CD14-positive monocyte (primary cell): Measurements from ENCODE around the gene TINCR. TPM values are rescaled to one million over a fixed set of nuclear protein-coding genes. Genes with fewer than 3 reads are reported as not detected.

Experiments used
- DNase-seq, 3 donors: peaks; one replicate each; pipeline ENCODE4 v3.0.0-alpha.2; 2011 to 2022
- H2AFZ ChIP-seq: 2 replicates; pipeline ENCODE4 v1.6.0; 2012; ENCODE audit warnings: mild to moderate bottlenecking, low read depth, low read length, inconsistent platforms; ENCODE audit not compliant: insufficient read depth, poor library complexity, severe bottlenecking
- H3K27ac ChIP-seq, 2 donors: 1 replicate in 1 of 2; 2 replicates in 1 of 2; pipeline ENCODE4 v1.5.1; 2012 to 2013; ENCODE audit warnings: low read length in 2 of 2, control low read depth in 1 of 2, inconsistent platforms in 1 of 2, low read depth in 1 of 2, mild to moderate bottlenecking in 1 of 2
- H3K27me3 ChIP-seq, 2 donors: one replicate each; pipeline versions ENCODE4 v1.6.0 to v1.6.1; 2011 to 2013; ENCODE audit warnings: low read length in 2 of 2; ENCODE audit not compliant: control insufficient read depth in 2 of 2, insufficient read depth in 2 of 2
- H3K36me3 ChIP-seq, 2 donors: replicated peaks in 1 of 2; 1 replicate in 1 of 2; 2 replicates in 1 of 2; pipeline versions ENCODE4 v1.5.1 to v1.6.1; 2012 to 2013; ENCODE audit warnings: low read length in 2 of 2, control low read depth in 1 of 2, inconsistent platforms in 1 of 2, mild to moderate bottlenecking in 1 of 2; ENCODE audit not compliant: insufficient read depth in 2 of 2, control insufficient read depth in 1 of 2
- H3K4me1 ChIP-seq, 2 donors: 1 replicate in 1 of 2; 2 replicates in 1 of 2; pipeline versions ENCODE4 v1.5.1 to v1.6.1; 2012 to 2013; ENCODE audit warnings: low read length in 2 of 2, control low read depth in 1 of 2, inconsistent platforms in 1 of 2, mild to moderate bottlenecking in 1 of 2, moderate library complexity in 1 of 2; ENCODE audit not compliant: insufficient read depth in 2 of 2, control insufficient read depth in 1 of 2
- H3K4me2 ChIP-seq: replicated peaks from 2 replicates; pipeline ENCODE3; 2012; ENCODE audit warnings: low read length, moderate library complexity, mild to moderate bottlenecking; ENCODE audit not compliant: poor library complexity, severe bottlenecking; ENCODE audit errors: extremely low read depth
- H3K4me3 ChIP-seq, 3 experiments: fragments of 200-600 bp in 1 of 3; sonication (generic) in 1 of 3; replicated peaks in 1 of 3; 1 replicate in 2 of 3; 2 replicates in 1 of 3; pipeline ENCODE4 v1.5.1; 2011 to 2013; ENCODE audit warnings: low read length in 3 of 3, mild to moderate bottlenecking in 3 of 3, control low read depth in 2 of 3, low read depth in 2 of 3, inconsistent platforms in 1 of 3, moderate library complexity in 1 of 3
- H3K79me2 ChIP-seq: 2 replicates; pipeline ENCODE4 v1.6.0; 2012; ENCODE audit warnings: mild to moderate bottlenecking, control low read depth, inconsistent platforms, low read length, moderate library complexity; ENCODE audit not compliant: insufficient read depth
- H3K9ac ChIP-seq: 2 replicates; pipeline ENCODE4 v1.6.0; 2017; ENCODE audit warnings: low read length, mild to moderate bottlenecking; ENCODE audit not compliant: insufficient read depth, poor library complexity, severe bottlenecking
- H3K9me3 ChIP-seq, 2 donors: replicated peaks in 1 of 2; 1 replicate in 1 of 2; 2 replicates in 1 of 2; pipeline versions ENCODE4 v1.5.1 to v1.6.1; 2012 to 2013; ENCODE audit warnings: low read length in 2 of 2, control low read depth in 1 of 2; ENCODE audit not compliant: control insufficient read depth in 1 of 2, insufficient read depth in 1 of 2
- H4K20me1 ChIP-seq: 2 replicates; pipeline ENCODE4 v1.6.0; 2012; ENCODE audit warnings: mild to moderate bottlenecking, low read length, control low read depth, moderate library complexity; ENCODE audit not compliant: insufficient read depth
- H3K27ac Mint-ChIP-seq, 7 donors: one replicate each; pipeline ENCODE4 v1.8.0; 2020; ENCODE audit warnings: mild to moderate bottlenecking in 7 of 7, mixed read lengths in 7 of 7, moderate library complexity in 6 of 7, inconsistent platforms in 2 of 7
- H3K27me3 Mint-ChIP-seq, 3 donors: one replicate each; pipeline ENCODE4 v1.8.0; 2021 to 2022; ENCODE audit warnings: low read depth in 3 of 3, mild to moderate bottlenecking in 3 of 3, mixed read lengths in 3 of 3, moderate library complexity in 3 of 3, inconsistent platforms in 1 of 3
- H3K36me3 Mint-ChIP-seq, 2 donors: one replicate each; pipeline ENCODE4 v1.8.0; 2020; ENCODE audit warnings: mixed read lengths in 2 of 2, inconsistent platforms in 1 of 2, mild to moderate bottlenecking in 1 of 2
- H3K4me1 Mint-ChIP-seq: one replicate; pipeline ENCODE4 v1.8.0; 2020; ENCODE audit warnings: mild to moderate bottlenecking, mixed read lengths
- H3K4me3 Mint-ChIP-seq, 2 donors: one replicate each; pipeline ENCODE4 v1.8.0; 2020; ENCODE audit warnings: mild to moderate bottlenecking in 2 of 2, mixed read lengths in 2 of 2, moderate library complexity in 1 of 2
- H3K9me3 Mint-ChIP-seq, 7 donors: one replicate each; pipeline ENCODE4 v1.8.0; 2020 to 2022; ENCODE audit warnings: mixed read lengths in 7 of 7, mild to moderate bottlenecking in 6 of 7, moderate library complexity in 6 of 7, inconsistent platforms in 2 of 7
- CTCF ChIP-seq: fragments of 200-600 bp; IDR thresholded peaks from one replicate; pipeline ENCODE4 v1.8.0; 2022; ENCODE audit warnings: antibody characterized with exemption, mild to moderate bottlenecking
- WGBS: methylation state at CpG from one replicate; pipeline ENCODE4 v1.1.5; 2013; ENCODE audit warnings: missing lambda C conversion rate; ENCODE audit not compliant: insufficient coverage; 5-methylcytosine and 5-hydroxymethylcytosine counted together
- intact Hi-C, 2 donors: fragments of 100-400 bp; cut with micrococcal nuclease; formaldehyde crosslinking; loops; one replicate each; pipeline versions ENCODE4 v1.15.0 to v1.15.1; 2023
- polyA plus RNA-seq, 3 donors: library from polyadenylated mRNA; depleted of rRNA in 1 of 3; unstranded in 2 of 3; stranded (reverse) in 1 of 3; fragments of 300-500 nt in 2 of 3; fragments of >200 nt in 1 of 3; fragmentation: Illumina TruSeq in 2 of 3; gene quantifications; 1 replicate in 2 of 3; 2 replicates in 1 of 3; pipeline ENCODE4 v1.2.3, GENCODE V29; 2012 to 2021

The TINCR gene
- polyA plus RNA-seq, 3 donors = 0.11 TPM; not detected in 2

- Mint-ChIP-seq H3K27me3 (no peaks in the 10 kb centered on the region), H3K4me3 (no peak overlapping the region), H3K4me1 (peaks cover 7% of the 10 kb centered on the region), H3K36me3 (peaks cover 50 to 70% of the 10 kb centered on the region in 2 donors), H3K9me3 (no peaks in the 10 kb centered on the region), H3K27ac (peak overlapping the region in 6 of 7 donors; percentile 15 to 73 (median 60))
- Histone ChIP-seq H3K79me2 (no peaks in the 10 kb centered on the region), H3K4me2 (no peak overlapping the region), H3K9ac (no peak overlapping the region), H3K36me3 (peaks cover 44 to 61% of the 10 kb centered on the region in 2 donors), H3K4me1 (no peaks in the 10 kb centered on the region), H4K20me1 (peaks cover 61% of the 10 kb centered on the region), H3K4me3 (no peak overlapping the region), H2AFZ (no peak overlapping the region), H3K9me3 (no peaks in the 10 kb centered on the region), H3K27me3 (no peaks in the 10 kb centered on the region), H3K27ac (peak overlapping the region in 1 of 2 donors; percentile 41)
- intact Hi-C loops = no loop called here
- 17% methylated on average over 21 of the region's 29 CpGs for WGBS
- no peak for TF ChIP-seq CTCF
- DNase-seq = no peak
Observed at GRCh38 chr19:5585461-5586299, 17.9 kb upstream of the TINCR start.

GRCh38 chr19:5580161-5580571, 12.4 kb upstream of the TINCR start:
- Histone ChIP-seq H3K9me3 (no peaks in the 10 kb centered on the region), H4K20me1 (peaks cover 6% of the 10 kb centered on the region), H3K4me3 (no peak overlapping the region), H3K4me1 (no peaks in the 10 kb centered on the region), H3K4me2 (no peak overlapping the region), H3K36me3 (peaks cover 0 to 16% of the 10 kb centered on the region in 2 donors), H3K9ac (no peak overlapping the region), H3K27ac (no peak overlapping the region), H2AFZ (no peak overlapping the region), H3K79me2 (no peaks in the 10 kb centered on the region), H3K27me3 (no peaks in the 10 kb centered on the region)
- H3K9me3 Mint-ChIP-seq = peaks cover 0 to 6% (median 1%) of the 10 kb centered on the region in 7 donors
- TF ChIP-seq CTCF = no peak
- H3K27ac Mint-ChIP-seq = peak overlapping the region in 1 of 7 donors; percentile 28
- peaks cover 0 to 3% (median 2%) of the 10 kb centered on the region in 3 donors for H3K27me3 Mint-ChIP-seq
- peaks cover 14 to 24% of the 10 kb centered on the region in 2 donors for H3K36me3 Mint-ChIP-seq
- H3K4me3 Mint-ChIP-seq = no peak overlapping the region
- intact Hi-C loops = no loop called here
- peaks cover 5% of the 10 kb centered on the region for H3K4me1 Mint-ChIP-seq
- 51% methylated on average over 10 of the region's 12 CpGs for WGBS
- no peak for DNase-seq
